Measurements from ENCODE around the gene ZEB1. TPM values are rescaled to one million over a fixed set of nuclear protein-coding genes. Genes with fewer than 3 reads are reported as not detected.

ZEB1 gene
- total RNA-seq (100 to 1,000 TPM; 215 to 255 (median 251) TPM), polyA plus RNA-seq (10 to 100 TPM in 2 of 3 donors, 1 to 10 TPM in 1; 5.5 to 16.2 (median 12.2) TPM)

GRCh38 chr10:31318854-31319601 is at the start of gene ZEB1:
ZEB1 (plus strand) TSS chr10:31319216; CDS start chr10:31319235, 19 bp downstream.
- Histone ChIP-seq H3K4me3 (peak within 1 kb of the TSS; percentile 78 to 98 (median 88)), H3K36me3 (no peaks in the 10 kb centered on the region), H3K4me1 (peaks cover 0 to 31% (median 26%) of the 10 kb centered on the region in 4 donors), H3K27me3 (no peaks in the 10 kb centered on the region), H3K27ac (peak within 1 kb of the TSS; percentile 97 to 99 (median 98)), H3K9me3 (no peaks in the 10 kb centered on the region)
- WGBS, 2 donors = 0 to 1% methylated on average over 71 of the region's 71 CpGs
- intact Hi-C loops (cut with DNase I) = loop anchor here (1.0 to 5.0 kb wide), 4 partner anchors 186 to 592 kb away; no protein-coding TSS in a partner anchor
- TF ChIP-seq POLR2A (IDR thresholded peaks at IDR 0.05) (peak in 1 of 2 donors; percentile 14), CTCF (IDR thresholded peaks at IDR 0.05) (peak; percentile 30 to 61 (median 45)), POLR2AphosphoS5 (IDR thresholded peaks at IDR 0.05) (peak; percentile 72 to 81 (median 80)), EP300 (IDR thresholded peaks at IDR 0.05) (peak in 1 of 4 donors; percentile 7)
- DNase-seq = peak; percentile 96

- no peak overlapping the region for H3K4me3 ChIP-seq
- DNase-seq = no peak
- no peaks in the 10 kb centered on the region for H3K27me3 ChIP-seq
- TF ChIP-seq CTCF (IDR thresholded peaks at IDR 0.05) = no peak
- no peak for TF ChIP-seq POLR2A (IDR thresholded peaks at IDR 0.05)
- no peak for TF ChIP-seq POLR2AphosphoS5 (IDR thresholded peaks at IDR 0.05)
- TF ChIP-seq EP300 (IDR thresholded peaks at IDR 0.05) = no peak
- no peaks in the 10 kb centered on the region for H3K36me3 ChIP-seq
- H3K4me1 ChIP-seq = no peaks in the 10 kb centered on the region
- 89 to 94% methylated on average over 5 of the region's 5 CpGs for WGBS, 2 donors
- no peak overlapping the region for H3K27ac ChIP-seq
- intact Hi-C loops (cut with DNase I) = no loop called here
- H3K9me3 ChIP-seq = no peaks in the 10 kb centered on the region
Observed at GRCh38 chr10:31270954-31271353, 48.1 kb upstream of the ZEB1 start.

DNA sequence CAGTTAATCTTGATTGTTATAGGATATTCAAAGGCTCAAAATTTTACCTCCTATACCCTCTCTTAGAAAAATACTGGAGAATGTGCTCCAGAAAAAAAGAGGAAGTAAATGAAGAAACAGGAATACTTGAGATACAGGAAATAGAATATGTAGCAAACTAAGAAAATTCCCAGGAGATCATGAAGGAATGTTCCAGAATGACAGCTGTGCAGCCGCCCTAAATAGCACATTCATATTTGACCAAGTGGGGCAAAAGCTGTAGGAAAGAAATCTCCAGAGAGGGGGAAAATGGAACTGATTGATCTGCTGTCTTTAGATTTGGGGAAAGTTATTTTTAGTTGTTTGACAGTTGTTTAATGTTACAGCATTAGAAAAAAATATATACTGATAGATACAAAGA is 46.2 kb upstream of the ZEB1 start:
- Histone ChIP-seq H3K4me1 (no peaks in the 10 kb centered on the region), H3K27ac (no peak overlapping the region), H3K4me3 (no peak overlapping the region), H3K27me3 (no peaks in the 10 kb centered on the region), H3K36me3 (no peaks in the 10 kb centered on the region), H3K9me3 (no peaks in the 10 kb centered on the region)
- 81 to 84% methylated on average over 1 of the region's 1 CpG for WGBS, 2 donors
- DNase-seq = no peak
- TF ChIP-seq POLR2AphosphoS5 (IDR thresholded peaks at IDR 0.05) (no peak), POLR2A (IDR thresholded peaks at IDR 0.05) (no peak), EP300 (IDR thresholded peaks at IDR 0.05) (no peak), CTCF (IDR thresholded peaks at IDR 0.05) (no peak)
- intact Hi-C loops (cut with DNase I) = no loop called here

DNA sequence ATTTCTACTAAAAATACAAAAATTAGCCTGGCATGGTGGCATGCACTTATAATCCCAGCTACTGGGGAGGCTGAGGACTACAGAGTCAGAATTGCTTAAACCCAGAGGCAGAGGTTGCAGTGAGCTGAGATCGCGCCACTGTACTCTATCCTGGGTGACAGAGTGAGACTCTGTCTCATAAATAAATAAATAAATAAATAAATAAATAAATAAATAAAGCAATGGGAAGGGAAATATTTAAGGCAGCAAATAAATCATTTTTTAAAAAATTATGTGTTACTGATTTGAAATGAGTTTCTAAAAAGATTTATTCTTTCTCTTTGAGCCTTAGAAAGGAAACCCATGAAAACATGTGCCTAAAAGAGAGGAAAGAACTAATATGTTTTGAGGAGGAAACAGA is 45.2 kb upstream of the ZEB1 start:
- Histone ChIP-seq H3K27me3 (no peaks in the 10 kb centered on the region), H3K36me3 (no peaks in the 10 kb centered on the region), H3K4me3 (no peak overlapping the region), H3K27ac (no peak overlapping the region), H3K4me1 (no peaks in the 10 kb centered on the region), H3K9me3 (no peaks in the 10 kb centered on the region)
- no peak for DNase-seq
- WGBS, 2 donors = 96 to 100% methylated on average over 2 of the region's 2 CpGs
- TF ChIP-seq CTCF (IDR thresholded peaks at IDR 0.05) (no peak), POLR2A (IDR thresholded peaks at IDR 0.05) (no peak), POLR2AphosphoS5 (IDR thresholded peaks at IDR 0.05) (no peak), EP300 (IDR thresholded peaks at IDR 0.05) (no peak)
- intact Hi-C loops (cut with DNase I) = no loop called here

All from sigmoid colon (tissue), 7 donors.